Choroid plexus epithelial cell (primary cell): Measurements from ENCODE around the gene CHKA.

ENCODE experiments used
- DNase-seq: peaks from one replicate; pipeline ENCODE4 v3.0.0-alpha.2; 2010; ENCODE audit warnings: low read depth
- H3K4me3 ChIP-seq: 2 replicates; pipeline ENCODE4 v1.5.1; 2011; ENCODE audit warnings: low read depth, mild to moderate bottlenecking, control low read depth, low read length, moderate library complexity
- CTCF ChIP-seq: conservative IDR thresholded peaks from 2 replicates; pipeline ENCODE4 v1.5.1; 2011; ENCODE audit warnings: low read depth, mild to moderate bottlenecking, control low read depth, inconsistent platforms, low read length, moderate library complexity

Gene CHKA

GRCh38 chr11:68037411-68038225 is 83.6 kb downstream of the CHKA start:
- H3K4me3 ChIP-seq, result no peak overlapping the region
- no peak for TF ChIP-seq CTCF
- no peak for DNase-seq

- no peak for DNase-seq
- H3K4me3 ChIP-seq, result no peak overlapping the region
- TF ChIP-seq CTCF, result no peak
These were observed 84.4 kb downstream of the CHKA start for GRCh38 chr11:68036717-68037239.

GRCh38 chr11:68036141-68036716 is 85.0 kb downstream of the CHKA start:
- no peak for TF ChIP-seq CTCF
- H3K4me3 ChIP-seq, result no peak overlapping the region

GRCh38 chr11:68035266-68035876 is 85.8 kb downstream of the CHKA start:
- H3K4me3 ChIP-seq, result no peak overlapping the region
- TF ChIP-seq CTCF, result no peak
- DNase-seq, result no peak

More at GRCh38 chr11:68036141-68036716, 85.0 kb downstream of the CHKA start:
- DNase-seq, result no peak

- no peak overlapping the region for H3K4me3 ChIP-seq
- DNase-seq, result no peak
- no peak for TF ChIP-seq CTCF
These were observed 87.5 kb downstream of the CHKA start for GRCh38 chr11:68033708-68034045.

GRCh38 chr11:68032997-68033707 is 88.0 kb downstream of the CHKA start:
- no peak for TF ChIP-seq CTCF
- no peak overlapping the region for H3K4me3 ChIP-seq
- no peak for DNase-seq
